IMR-90 (cell line): ENCODE results near the gene BLOC1S2. TPM values are rescaled to one million over a fixed set of nuclear protein-coding genes. Genes with fewer than 3 reads are reported as not detected.

Experiments
- ATAC-seq: fragments of 200-7000 bp; cut with Tn5 transposase; 2 replicates; pipeline ENCODE4 v1.9.1; 2020; ENCODE audit warnings: low read depth, mild to moderate bottlenecking, moderate library complexity
- BruUV-seq: library from RNA; stranded (reverse); fragments of 400-500 nt; replicated peaks from 2 replicates; lab custom pipeline; 2021; lab: Mats Ljungman, UMichigan
- CTCF ChIA-PET: fragments of 300-600 bp; formaldehyde crosslinking; extraction: SDS; loops from one replicate; lab custom pipeline; 2021; ENCODE audit warnings: antibody characterized with exemption; lab: Yijun Ruan, JAX
- POLR2A ChIA-PET: fragments of 300-600 bp; sonication (Branson Sonifier 250); formaldehyde crosslinking; loops from one replicate; lab custom pipeline; 2022; ENCODE audit warnings: antibody characterized with exemption; ENCODE audit not compliant: unreplicated experiment; lab: Charles Lee
- DNase-seq: peaks from one replicate; pipeline ENCODE4 v3.0.0; 2013
- H2AFZ ChIP-seq: replicated peaks from 2 replicates; pipeline ENCODE3; 2013; ENCODE audit warnings: low read length, mild to moderate bottlenecking; ENCODE audit not compliant: poor library complexity
- H2AK5ac ChIP-seq: 2 replicates; pipeline ENCODE4 v1.6.1; 2013; ENCODE audit warnings: low read depth, low read length, inconsistent platforms
- H2AK9ac ChIP-seq: replicated peaks from 2 replicates; pipeline ENCODE3; 2013; ENCODE audit warnings: mild to moderate bottlenecking, low read depth, low read length, moderate library complexity; ENCODE audit not compliant: poor library complexity
- H2BK120ac ChIP-seq: 2 replicates; pipeline ENCODE4 v1.6.1; 2013; ENCODE audit warnings: low read depth, low read length, inconsistent platforms
- H2BK15ac ChIP-seq: 3 replicates; pipeline ENCODE4 v1.6.1; 2013; ENCODE audit warnings: low read depth, low read length, inconsistent platforms
- H2BK20ac ChIP-seq: 2 replicates; pipeline ENCODE4 v1.6.1; 2013; ENCODE audit warnings: low read depth, mild to moderate bottlenecking, inconsistent platforms, low read length, moderate library complexity
- H2BK5ac ChIP-seq: 2 replicates; pipeline ENCODE4 v1.6.1; 2013; ENCODE audit warnings: mild to moderate bottlenecking, low read depth, low read length, inconsistent platforms; ENCODE audit not compliant: poor library complexity, severe bottlenecking
- H3K14ac ChIP-seq: replicated peaks from 2 replicates; pipeline ENCODE4 v1.6.1; 2013; ENCODE audit warnings: low read depth, low read length, inconsistent platforms
- H3K18ac ChIP-seq: 2 replicates; pipeline ENCODE4 v1.6.1; 2013; ENCODE audit warnings: low read depth, low read length, control low read depth
- H3K23ac ChIP-seq: 2 replicates; pipeline ENCODE4 v1.6.1; 2013; ENCODE audit warnings: low read depth, low read length, inconsistent platforms
- H3K27ac ChIP-seq: 2 replicates; pipeline ENCODE4 v1.5.1; 2013; ENCODE audit warnings: mild to moderate bottlenecking, control low read depth, low read length; ENCODE audit not compliant: insufficient read depth
- H3K27me3 ChIP-seq: 2 replicates; pipeline ENCODE4 v1.6.1; 2013; ENCODE audit warnings: low read length; ENCODE audit not compliant: control insufficient read depth, insufficient read depth
- H3K36me3 ChIP-seq: 2 replicates; pipeline ENCODE4 v1.6.1; 2013; ENCODE audit warnings: low read length, mixed read lengths; ENCODE audit not compliant: control insufficient read depth, insufficient read depth
- H3K4ac ChIP-seq: 2 replicates; pipeline ENCODE4 v1.6.1; 2013; ENCODE audit warnings: low read depth, low read length, inconsistent platforms
- H3K4me1 ChIP-seq: 2 replicates; pipeline ENCODE4 v1.6.1; 2013; ENCODE audit warnings: low read length, mixed read lengths; ENCODE audit not compliant: control insufficient read depth, insufficient read depth
- H3K4me2 ChIP-seq: 2 replicates; pipeline ENCODE4 v1.6.1; 2013; ENCODE audit warnings: low read depth, mild to moderate bottlenecking, control low read depth, low read length, moderate library complexity
- H3K4me3 ChIP-seq: 2 replicates; pipeline ENCODE4 v1.5.1; 2013; ENCODE audit warnings: low read depth, mild to moderate bottlenecking, control low read depth, low read length, moderate library complexity; ENCODE audit not compliant: insufficient read depth
- H3K56ac ChIP-seq: 2 replicates; pipeline ENCODE4 v1.6.1; 2013; ENCODE audit warnings: low read length, inconsistent platforms; ENCODE audit not compliant: insufficient read depth; ENCODE audit errors: extremely low read depth
- H3K79me1 ChIP-seq, 2 experiments: 2 replicates each; pipeline ENCODE4 v1.6.1; 2013; ENCODE audit warnings: low read length in 2 of 2, inconsistent platforms in 1 of 2, low read depth in 1 of 2
- H3K9ac ChIP-seq: 2 replicates; pipeline ENCODE4 v1.6.1; 2013; ENCODE audit warnings: low read depth, low read length, control low read depth
- H3K9me1 ChIP-seq: 2 replicates; pipeline ENCODE4 v1.6.1; 2013; ENCODE audit warnings: low read length, inconsistent platforms; ENCODE audit not compliant: insufficient read depth
- H3K9me3 ChIP-seq: 2 replicates; pipeline ENCODE4 v1.6.1; 2013; ENCODE audit warnings: low read length; ENCODE audit not compliant: control insufficient read depth, insufficient read depth
- H4K20me1 ChIP-seq: 2 replicates; pipeline ENCODE4 v1.6.1; 2013; ENCODE audit warnings: low read length, inconsistent platforms; ENCODE audit not compliant: insufficient read depth
- H4K5ac ChIP-seq: 2 replicates; pipeline ENCODE4 v1.6.1; 2013; ENCODE audit warnings: mild to moderate bottlenecking, low read depth, low read length, control low read depth
- H4K8ac ChIP-seq, 2 experiments: 2 replicates each; pipeline ENCODE4 v1.6.1; 2013; ENCODE audit warnings: low read depth in 2 of 2, low read length in 2 of 2, control low read depth in 1 of 2, inconsistent platforms in 1 of 2
- H4K91ac ChIP-seq: 2 replicates; pipeline ENCODE4 v1.6.1; 2013; ENCODE audit warnings: low read depth, low read length, inconsistent platforms; ENCODE audit not compliant: insufficient read depth
- BHLHE40 ChIP-seq: fragments of 150-350 bp; IDR thresholded peaks from 2 replicates; pipeline ENCODE4 v1.6.1; 2016; ENCODE audit warnings: mild to moderate bottlenecking, low read depth, low read length
- CEBPB ChIP-seq: IDR thresholded peaks from 2 replicates; pipeline ENCODE4 v1.6.1; 2012; ENCODE audit warnings: low read depth, low read length, improper control_type of control experiment
- CTCF ChIP-seq: conservative IDR thresholded peaks from 2 replicates; pipeline ENCODE4 v1.5.1; 2012; ENCODE audit warnings: mild to moderate bottlenecking, low read depth, low read length, improper control_type of control experiment
- ELK1 ChIP-seq: fragments of 150-350 bp; IDR thresholded peaks from 2 replicates; pipeline ENCODE4 v1.6.1; 2016; ENCODE audit warnings: low read depth, mild to moderate bottlenecking, low read length, moderate library complexity, borderline replicate concordance
- MAFK ChIP-seq: IDR thresholded peaks from 2 replicates; pipeline ENCODE4 v1.6.1; 2012; ENCODE audit warnings: low read depth, low read length, improper control_type of control experiment
- MAZ ChIP-seq: IDR thresholded peaks from 2 replicates; pipeline ENCODE4 v1.6.1; 2012; ENCODE audit warnings: low read depth, mild to moderate bottlenecking, low read length, improper control_type of control experiment, moderate library complexity, borderline replicate concordance
- MXI1 ChIP-seq: IDR thresholded peaks from 2 replicates; pipeline ENCODE4 v1.6.1; 2012; ENCODE audit warnings: low read depth, mild to moderate bottlenecking, low read length, moderate library complexity, borderline replicate concordance
- NFE2L2 ChIP-seq: fragments of 150-350 bp; IDR thresholded peaks from 2 replicates; pipeline ENCODE4 v1.6.1; 2016; ENCODE audit warnings: low read depth, mild to moderate bottlenecking, low read length
- POLR2A ChIP-seq: IDR thresholded peaks from 2 replicates; pipeline ENCODE4 v1.6.1; 2012; ENCODE audit warnings: mild to moderate bottlenecking, low read depth, low read length
- USF2 ChIP-seq: fragments of 150-350 bp; IDR thresholded peaks from 2 replicates; pipeline ENCODE4 v1.6.1; 2017; ENCODE audit warnings: mild to moderate bottlenecking, antibody characterized with exemption, low read length, low read depth
- WGBS, 2 experiments: methylation state at CpG; one replicate each; pipeline versions ENCODE4 v1.1.5 to v1.1.7; 2013; ENCODE audit warnings: missing lambda C conversion rate in 2 of 2; ENCODE audit not compliant: insufficient read length in 1 of 2; ENCODE audit errors: extremely low coverage in 2 of 2; 5-methylcytosine and 5-hydroxymethylcytosine counted together
- dilution Hi-C: fragments of 300-500 bp; cut with HindIII; formaldehyde crosslinking; loops from one replicate; pipeline ENCODE4 v1.14.3; 2018; ENCODE audit warnings: low sequenced_read_pairs; ENCODE audit not compliant: unreplicated experiment
- in situ Hi-C: fragments of 300-500 bp; cut with MboI; formaldehyde crosslinking; loops from 3 replicates; pipeline ENCODE4 v1.14.3; 2019; ENCODE audit warnings: low sequenced_read_pairs, inconsistent platforms, mixed read lengths
- intact Hi-C: fragments of 100-400 bp; cut with micrococcal nuclease; formaldehyde crosslinking; loops from 2 replicates; pipeline ENCODE4 v1.10.0; 2022
- polyA plus RNA-seq, 3 experiments: library from polyadenylated mRNA; depleted of rRNA; stranded (reverse); fragments of >200 nt; gene quantifications; 2 replicates each; pipeline ENCODE4 v1.2.3, GENCODE V29; 2012; ENCODE audit warnings: low replicate concordance in 1 of 3
- total RNA-seq: library from RNA; depleted of rRNA; stranded (reverse); fragments of >200 nt; gene quantifications from 2 replicates; pipeline ENCODE4 v1.2.3, GENCODE V29; 2012

Gene BLOC1S2
- total and polyA plus RNA-seq, 2 of the 4 experiments (the other 2 are of a cell fraction): 26.0 to 28.9 TPM

GRCh38 chr10:100248820-100249219 lies 37.7 kb downstream of the BLOC1S2 start:
- DNase-seq (no peak), ATAC-seq (no peak)
- in situ Hi-C loops (no loop called here), intact Hi-C loops (no loop called here), dilution Hi-C loops (no loop called here)
- Histone ChIP-seq H2AK5ac (no peak overlapping the region), H2BK20ac (no peak overlapping the region), H3K4ac (no peak overlapping the region), H3K18ac (no peak overlapping the region), H2AK9ac (no peak overlapping the region), H2BK5ac (no peak overlapping the region), H2AFZ (no peak overlapping the region), H4K20me1 (no peaks in the 10 kb centered on the region), H3K36me3 (peaks cover 22% of the 10 kb centered on the region), H3K4me3 (no peak overlapping the region), H3K14ac (no peak overlapping the region), H3K4me1 (no peaks in the 10 kb centered on the region), H3K9me3 (no peaks in the 10 kb centered on the region), H3K27me3 (no peaks in the 10 kb centered on the region), H4K5ac (no peak overlapping the region), H4K91ac (no peak overlapping the region), H3K56ac (no peak overlapping the region), H3K9me1 (no peaks in the 10 kb centered on the region), H2BK120ac (no peak overlapping the region), H3K9ac (no peak overlapping the region), H3K4me2 (no peak overlapping the region), H3K79me1 (no peaks in the 10 kb centered on the region), H3K27ac (no peak overlapping the region), H4K8ac (no peak overlapping the region), H2BK15ac (no peak overlapping the region), H3K23ac (no peak overlapping the region)
- CTCF ChIA-PET: interaction anchor here (0.6 kb wide), 1 partner anchor 64 kb away, joined by 3 read pairs; no protein-coding TSS in a partner anchor
- POLR2A ChIA-PET: no interaction called here
- TF ChIP-seq MAFK (no peak), ELK1 (no peak), CEBPB (no peak), USF2 (no peak), MXI1 (no peak), NFE2L2 (no peak), MAZ (no peak), BHLHE40 (no peak), POLR2A (no peak), CTCF (no peak)
- 98% methylated on average over 5 of the region's 7 CpGs; no CpG with 5 or more reads in 1 of the 2 experiments for WGBS, 2 experiments
- BruUV-seq: no TSS peak
